CD8-positive, alpha-beta memory T cell (primary cell): Measurements from ENCODE around the gene PALLD. TPM values are rescaled to one million over a fixed set of nuclear protein-coding genes. Genes with fewer than 3 reads are reported as not detected.
A peak's percentile ranks its signal among the peaks of the same experiment; 100 is the strongest.

Source experiments
- CTCF ChIA-PET: fragments of 350-600 bp; sonication (Branson Sonifier 250); formaldehyde crosslinking; loops from one replicate; lab custom pipeline; 2021; ENCODE audit warnings: antibody characterized with exemption; lab: Charles Lee
- POLR2A ChIA-PET: fragments of 350-600 bp; sonication (Branson Sonifier 250); formaldehyde crosslinking; loops from one replicate; lab custom pipeline; 2021; ENCODE audit warnings: antibody characterized with exemption; lab: Charles Lee
- DNase-seq, 5 donors: peaks; one replicate each; pipeline versions ENCODE4 v3.0.0 to v3.0.0-alpha.2; 2020 to 2022; ENCODE audit warnings: mixed read lengths in 1 of 5
- H3K27ac ChIP-seq: one replicate; pipeline ENCODE4 v1.7.0; 2013; ENCODE audit warnings: low read depth, mild to moderate bottlenecking, low read length, moderate library complexity
- H3K27me3 ChIP-seq: 2 replicates; pipeline ENCODE4 v1.7.0; 2013; ENCODE audit warnings: low read length, mild to moderate bottlenecking; ENCODE audit not compliant: insufficient read depth, poor library complexity, severe bottlenecking
- H3K36me3 ChIP-seq: 2 replicates; pipeline ENCODE4 v1.7.0; 2013; ENCODE audit warnings: mild to moderate bottlenecking, low read length, moderate library complexity; ENCODE audit not compliant: insufficient read depth
- H3K4me1 ChIP-seq: 2 replicates; pipeline ENCODE4 v1.7.0; 2013; ENCODE audit warnings: mild to moderate bottlenecking, low read length, moderate library complexity; ENCODE audit not compliant: insufficient read depth
- H3K4me3 ChIP-seq: 2 replicates; pipeline ENCODE4 v1.7.0; 2013; ENCODE audit warnings: mild to moderate bottlenecking, low read length
- H3K9me3 ChIP-seq: 2 replicates; pipeline ENCODE4 v1.7.0; 2013; ENCODE audit warnings: mild to moderate bottlenecking, low read length
- H3K27ac Mint-ChIP-seq, 8 donors: one replicate each; pipeline ENCODE4 v1.8.0; 2020 to 2021; ENCODE audit warnings: mixed read lengths in 8 of 8, mild to moderate bottlenecking in 6 of 8, inconsistent platforms in 3 of 8, moderate library complexity in 3 of 8
- H3K27me3 Mint-ChIP-seq, 2 donors: one replicate each; pipeline ENCODE4 v1.8.0; 2020 to 2021; ENCODE audit warnings: mixed read lengths in 2 of 2, mild to moderate bottlenecking in 1 of 2, moderate library complexity in 1 of 2
- H3K36me3 Mint-ChIP-seq, 3 donors: one replicate each; pipeline ENCODE4 v1.8.0; 2020 to 2021; ENCODE audit warnings: mixed read lengths in 3 of 3, inconsistent platforms in 1 of 3, mild to moderate bottlenecking in 1 of 3
- H3K4me1 Mint-ChIP-seq, 3 donors: one replicate each; pipeline ENCODE4 v1.8.0; 2020 to 2021; ENCODE audit warnings: mixed read lengths in 3 of 3, inconsistent platforms in 1 of 3, mild to moderate bottlenecking in 1 of 3
- H3K4me3 Mint-ChIP-seq, 7 donors: one replicate each; pipeline ENCODE4 v1.8.0; 2020 to 2021; ENCODE audit warnings: mixed read lengths in 7 of 7, mild to moderate bottlenecking in 6 of 7, moderate library complexity in 4 of 7, inconsistent platforms in 2 of 7
- H3K9me3 Mint-ChIP-seq, 5 donors: one replicate each; pipeline ENCODE4 v1.8.0; 2020 to 2022; ENCODE audit warnings: mixed read lengths in 5 of 5, mild to moderate bottlenecking in 3 of 5, moderate library complexity in 2 of 5, inconsistent platforms in 1 of 5
- polyA plus RNA-seq: library from polyadenylated mRNA; unstranded; fragments of 300-500 nt; fragmentation: Illumina TruSeq; gene quantifications from one replicate; pipeline ENCODE4 v1.2.3, GENCODE V29; 2021
- total RNA-seq, 2 experiments: library from RNA; stranded (reverse); gene quantifications; one replicate each; pipeline ENCODE4 v1.2.3, GENCODE V29; 2021

Gene PALLD
- total and polyA plus RNA-seq, 3 experiments from 2014 or later: 0.35 to 0.97 (median 0.47) TPM

- H3K4me1 Mint-ChIP-seq: peaks cover 7 to 19% (median 16%) of the 10 kb centered on the region in 3 donors
- Histone ChIP-seq H3K9me3 (no peaks in the 10 kb centered on the region), H3K27me3 (peaks cover 20% of the 10 kb centered on the region), H3K27ac (no peak overlapping the region), H3K4me3 (no peak overlapping the region), H3K36me3 (no peaks in the 10 kb centered on the region), H3K4me1 (peaks cover 6% of the 10 kb centered on the region)
- no peak for DNase-seq
- peak overlapping the region in 1 of 8 donors; percentile 27 for H3K27ac Mint-ChIP-seq
- POLR2A ChIA-PET: no interaction called here
- peaks cover 46 to 64% of the 10 kb centered on the region in 2 donors for H3K27me3 Mint-ChIP-seq
- no peaks in the 10 kb centered on the region for H3K36me3 Mint-ChIP-seq
- H3K9me3 Mint-ChIP-seq: peaks cover 0 to 2% (median 0%) of the 10 kb centered on the region in 5 donors
- peak overlapping the region; percentile 63 to 83 (median 79) for H3K4me3 Mint-ChIP-seq
- CTCF ChIA-PET: no interaction called here
Measured at GRCh38 chr4:168830777-168831512, 334.1 kb downstream of the PALLD start.

GRCh38 chr4:168831585-168831918 lies 334.7 kb downstream of the PALLD start:
- no peaks in the 10 kb centered on the region for H3K36me3 Mint-ChIP-seq
- Histone ChIP-seq H3K27ac (no peak overlapping the region), H3K36me3 (no peaks in the 10 kb centered on the region), H3K4me3 (peak overlapping the region; percentile 45), H3K27me3 (peaks cover 20% of the 10 kb centered on the region), H3K4me1 (peaks cover 6% of the 10 kb centered on the region), H3K9me3 (no peaks in the 10 kb centered on the region)
- H3K27ac Mint-ChIP-seq: peak overlapping the region in 3 of 8 donors; percentile 27 to 51 (median 45)
- POLR2A ChIA-PET: no interaction called here
- H3K9me3 Mint-ChIP-seq: peaks cover 0 to 2% (median 0%) of the 10 kb centered on the region in 5 donors
- H3K4me3 Mint-ChIP-seq: peak overlapping the region; percentile 63 to 83 (median 79)
- DNase-seq: no peak
- peaks cover 7 to 19% (median 16%) of the 10 kb centered on the region in 3 donors for H3K4me1 Mint-ChIP-seq
- CTCF ChIA-PET: no interaction called here
- H3K27me3 Mint-ChIP-seq: peaks cover 49 to 69% of the 10 kb centered on the region in 2 donors

GRCh38 chr4:168831919-168832762 lies 335.3 kb downstream of the PALLD start:
- H3K4me1 Mint-ChIP-seq: peaks cover 7 to 19% (median 16%) of the 10 kb centered on the region in 3 donors
- no peaks in the 10 kb centered on the region for H3K36me3 ChIP-seq
- peak; percentile 8 to 59 (median 35) for DNase-seq
- H3K9me3 ChIP-seq: no peaks in the 10 kb centered on the region
- CTCF ChIA-PET: interaction anchor here (1.8 kb wide), 1 partner anchor 12 kb away, joined by 4 read pairs; no protein-coding TSS in a partner anchor
- H3K27ac Mint-ChIP-seq: peak overlapping the region in 2 of 8 donors; percentile 45 to 78
- H3K27me3 Mint-ChIP-seq: peaks cover 47 to 68% of the 10 kb centered on the region in 2 donors
- H3K36me3 Mint-ChIP-seq: no peaks in the 10 kb centered on the region
- peak overlapping the region; percentile 45 for H3K4me3 ChIP-seq
- peaks cover 6% of the 10 kb centered on the region for H3K4me1 ChIP-seq
- H3K27ac ChIP-seq: no peak overlapping the region
- H3K27me3 ChIP-seq: peaks cover 20% of the 10 kb centered on the region
- peak overlapping the region; percentile 63 to 83 (median 79) for H3K4me3 Mint-ChIP-seq
- POLR2A ChIA-PET: no interaction called here
- H3K9me3 Mint-ChIP-seq: peaks cover 0 to 2% (median 0%) of the 10 kb centered on the region in 5 donors

DNA sequence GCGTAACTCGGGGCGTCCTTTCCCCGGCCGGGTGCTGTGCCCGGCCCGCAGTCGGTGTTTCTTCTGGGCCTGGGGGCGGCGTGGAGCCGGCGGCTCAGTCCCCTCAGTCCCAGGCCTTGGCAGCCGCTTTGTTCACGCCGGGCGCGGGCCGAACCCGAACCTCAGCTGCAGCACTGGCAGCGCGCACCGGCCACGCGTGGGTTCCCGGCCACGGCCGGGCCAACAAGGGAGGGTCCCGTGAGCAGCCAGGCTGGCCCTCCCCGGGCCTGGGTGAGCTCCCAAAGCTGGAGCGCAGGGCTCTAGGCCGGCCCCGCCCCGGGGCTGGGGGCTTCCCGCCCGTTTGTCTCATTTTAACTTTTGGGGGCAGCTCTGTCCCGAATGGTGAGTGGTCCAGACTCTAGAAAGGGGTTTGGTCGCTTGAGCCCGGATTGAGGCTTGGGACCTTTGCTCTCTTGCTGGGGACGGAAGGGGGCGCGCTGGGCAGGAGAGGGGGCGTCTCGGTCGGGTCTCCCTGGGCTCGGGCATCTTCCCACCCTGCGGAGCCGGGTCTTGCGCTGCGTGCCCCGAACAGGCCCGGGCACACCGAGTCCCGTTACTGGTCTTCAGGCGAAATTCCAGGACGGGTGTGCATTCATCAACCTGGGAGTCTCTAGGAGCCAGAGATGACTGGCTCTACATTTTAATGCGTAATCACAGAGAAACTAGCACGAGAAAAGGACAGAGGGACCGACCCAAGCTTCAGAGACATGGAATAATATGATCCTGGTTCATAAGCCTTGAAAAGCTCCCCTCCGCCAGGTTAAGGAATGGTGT lies 336.1 kb downstream of the PALLD start:
- Mint-ChIP-seq H3K4me3 (peak overlapping the region; percentile 64 to 83 (median 79)), H3K36me3 (no peaks in the 10 kb centered on the region), H3K27me3 (peaks cover 53 to 74% of the 10 kb centered on the region in 2 donors), H3K9me3 (peaks cover 0 to 2% (median 0%) of the 10 kb centered on the region in 5 donors), H3K27ac (peak overlapping the region in 2 of 8 donors; percentile 59 to 78), H3K4me1 (peaks cover 7 to 19% (median 16%) of the 10 kb centered on the region in 3 donors)
- H3K27ac ChIP-seq: no peak overlapping the region
- no peak for DNase-seq
- POLR2A ChIA-PET: no interaction called here
- H3K4me1 ChIP-seq: peaks cover 6% of the 10 kb centered on the region
- no peaks in the 10 kb centered on the region for H3K36me3 ChIP-seq
- H3K4me3 ChIP-seq: peak overlapping the region; percentile 45
- no peaks in the 10 kb centered on the region for H3K9me3 ChIP-seq
- H3K27me3 ChIP-seq: peaks cover 20% of the 10 kb centered on the region
- CTCF ChIA-PET: interaction anchor here (1.8 kb wide), 1 partner anchor 12 kb away, joined by 4 read pairs; no protein-coding TSS in a partner anchor

- Histone ChIP-seq H3K36me3 (no peaks in the 10 kb centered on the region), H3K9me3 (no peaks in the 10 kb centered on the region), H3K4me1 (peaks cover 6% of the 10 kb centered on the region), H3K27me3 (peaks cover 20% of the 10 kb centered on the region), H3K27ac (no peak overlapping the region), H3K4me3 (no peak overlapping the region)
- ChIA-PET CTCF (interaction anchor here (1.8 kb wide), 1 partner anchor 11 kb away, joined by 4 read pairs; no protein-coding TSS in a partner anchor), POLR2A (no interaction called here)
- Mint-ChIP-seq H3K27ac (no peak overlapping the region), H3K36me3 (no peaks in the 10 kb centered on the region), H3K4me1 (peaks cover 7 to 19% (median 16%) of the 10 kb centered on the region in 3 donors), H3K27me3 (peaks cover 53 to 73% of the 10 kb centered on the region in 2 donors), H3K9me3 (peaks cover 0 to 2% (median 0%) of the 10 kb centered on the region in 5 donors), H3K4me3 (peak overlapping the region in 2 of 7 donors; percentile 48 to 52)
- no peak for DNase-seq
Measured at GRCh38 chr4:168833881-168834280, 337.0 kb downstream of the PALLD start.

- Histone ChIP-seq H3K27me3 (peaks cover 20% of the 10 kb centered on the region), H3K36me3 (no peaks in the 10 kb centered on the region), H3K27ac (no peak overlapping the region), H3K9me3 (no peaks in the 10 kb centered on the region), H3K4me1 (peaks cover 6% of the 10 kb centered on the region), H3K4me3 (no peak overlapping the region)
- DNase-seq: no peak
- H3K4me1 Mint-ChIP-seq: peaks cover 7 to 16% (median 15%) of the 10 kb centered on the region in 3 donors
- no peak overlapping the region for H3K27ac Mint-ChIP-seq
- no peaks in the 10 kb centered on the region for H3K36me3 Mint-ChIP-seq
- H3K4me3 Mint-ChIP-seq: no peak overlapping the region
- ChIA-PET POLR2A (no interaction called here), CTCF (no interaction called here)
- peaks cover 41 to 62% of the 10 kb centered on the region in 2 donors for H3K27me3 Mint-ChIP-seq
- H3K9me3 Mint-ChIP-seq: peaks cover 0 to 2% (median 0%) of the 10 kb centered on the region in 5 donors
Measured at GRCh38 chr4:168835880-168836454, 339.1 kb downstream of the PALLD start.

DNA sequence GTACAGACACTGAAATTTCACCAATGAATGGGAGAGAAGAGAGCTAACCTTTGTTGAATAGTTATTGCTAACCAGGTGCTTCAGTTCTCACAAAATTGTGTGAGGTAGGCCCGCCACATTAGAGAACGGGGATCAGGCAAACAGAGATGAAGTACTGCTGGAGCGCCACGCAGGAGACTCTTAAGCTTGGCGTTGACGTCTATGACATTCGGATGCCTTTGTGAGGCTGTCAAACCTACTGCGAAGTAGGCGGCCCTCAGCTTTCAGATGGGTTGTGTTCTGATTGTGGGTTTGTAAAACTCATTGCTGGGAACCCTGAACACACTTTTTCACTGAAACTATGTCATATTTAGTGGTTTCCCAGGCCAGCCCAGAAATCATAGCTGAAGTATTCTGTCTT lies 339.6 kb downstream of the PALLD start:
- no peak for DNase-seq
- Mint-ChIP-seq H3K27me3 (peaks cover 38 to 58% of the 10 kb centered on the region in 2 donors), H3K27ac (no peak overlapping the region), H3K4me3 (no peak overlapping the region), H3K36me3 (no peaks in the 10 kb centered on the region), H3K9me3 (peaks cover 0 to 2% (median 0%) of the 10 kb centered on the region in 5 donors), H3K4me1 (peaks cover 4 to 13% (median 11%) of the 10 kb centered on the region in 3 donors)
- H3K9me3 ChIP-seq: no peaks in the 10 kb centered on the region
- peaks cover 3% of the 10 kb centered on the region for H3K4me1 ChIP-seq
- H3K27me3 ChIP-seq: peaks cover 20% of the 10 kb centered on the region
- H3K36me3 ChIP-seq: no peaks in the 10 kb centered on the region
- H3K4me3 ChIP-seq: no peak overlapping the region
- POLR2A ChIA-PET: no interaction called here
- no peak overlapping the region for H3K27ac ChIP-seq
- CTCF ChIA-PET: no interaction called here
